SW480 (cell line): ENCODE results near the gene NFIA.

Source experiments
- DNase-seq: peaks from one replicate; pipeline ENCODE4 v3.0.0-alpha.2; 2016; ENCODE audit warnings: low spot score

The NFIA gene

GRCh38 chr1:61152469-61153105, 70.2 kb downstream of the NFIA start:
- DNase-seq: no peak

DNA sequence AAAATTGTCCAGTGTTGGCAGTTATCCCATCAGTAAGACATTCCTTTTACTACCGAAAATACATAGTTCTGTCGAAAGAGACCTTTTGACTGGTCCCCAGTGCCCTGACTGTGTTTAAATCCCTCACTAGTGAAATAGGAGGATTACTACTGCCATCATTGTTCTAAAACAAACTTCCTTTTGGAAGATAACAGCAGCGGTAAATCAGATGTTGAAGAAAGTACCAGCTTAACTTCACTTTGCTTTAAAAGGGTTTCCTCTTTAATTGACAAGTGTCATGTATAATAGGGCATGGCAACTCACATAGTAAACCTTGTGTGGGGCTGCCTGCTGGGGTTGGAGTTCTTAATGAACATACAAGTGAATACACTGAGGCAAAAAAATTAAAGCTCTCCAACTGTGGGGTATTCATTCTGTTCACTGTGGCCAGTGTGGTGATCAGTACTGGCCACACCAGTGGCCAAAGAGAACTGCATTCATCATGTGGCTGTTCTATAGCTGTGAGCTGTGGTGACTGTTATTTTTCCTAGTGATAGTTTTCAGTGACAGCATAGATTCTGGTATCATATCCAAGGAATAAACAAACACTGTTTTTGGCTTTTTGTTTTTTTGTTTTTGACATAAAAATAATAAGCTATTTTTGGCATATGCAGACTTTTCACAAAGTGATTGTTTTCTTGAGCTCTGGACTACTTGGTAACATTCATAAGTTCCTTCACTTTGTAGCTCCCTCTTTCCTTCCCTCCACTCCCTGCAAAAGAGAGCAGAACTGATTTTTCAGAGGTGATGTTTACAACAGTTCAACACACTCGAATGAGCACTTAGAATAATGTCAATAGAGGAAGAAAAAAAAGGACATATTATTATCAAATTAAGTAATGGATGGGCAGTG, 74.5 kb downstream of the NFIA start:
- DNase-seq: no peak

DNA sequence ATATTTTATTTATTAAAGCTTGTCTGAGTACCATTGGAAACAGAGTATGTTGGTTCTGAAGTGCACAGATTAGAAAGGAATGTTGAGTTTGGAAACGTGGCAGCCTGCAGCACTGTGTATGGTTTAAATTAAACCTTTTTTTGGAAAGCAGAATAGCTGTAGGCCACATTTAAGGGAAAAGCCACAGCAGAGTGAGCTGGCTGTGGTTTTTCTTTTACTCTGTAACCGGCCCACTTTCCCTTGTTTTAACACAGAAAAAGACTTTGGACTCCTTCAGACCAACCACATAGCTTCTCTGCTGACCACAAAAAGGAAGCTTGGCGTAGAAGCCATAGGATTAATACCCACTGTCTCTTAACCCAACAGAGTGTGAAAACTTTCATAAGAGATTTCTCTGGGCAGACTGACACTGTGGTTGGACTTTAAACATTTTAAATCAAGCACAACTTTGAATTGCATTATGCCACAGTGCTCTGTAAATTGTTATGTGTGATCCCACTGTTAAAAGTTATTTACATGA, 75.2 kb downstream of the NFIA start:
- DNase-seq: peak; percentile 77

DNA sequence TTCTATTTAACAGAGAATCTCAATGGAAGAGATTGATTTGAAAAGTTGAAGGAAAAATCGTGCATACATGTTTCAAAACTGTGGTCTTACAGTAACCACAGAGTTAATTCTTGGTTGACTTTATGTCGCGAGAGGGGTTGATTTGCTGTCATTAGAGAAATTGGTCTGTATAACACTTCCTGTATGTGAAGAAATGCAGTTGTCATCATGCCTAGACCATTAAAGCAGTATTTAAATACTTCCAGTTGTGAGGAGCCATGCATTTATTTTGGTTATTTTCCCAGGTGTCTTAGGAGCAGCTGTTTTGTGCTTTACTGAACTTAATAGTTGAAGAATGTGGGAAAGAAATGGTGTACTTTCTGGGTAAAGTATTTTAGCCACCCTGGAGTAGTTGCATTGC, 76.2 kb downstream of the NFIA start:
- no peak for DNase-seq

GRCh38 chr1:61160526-61160925, 78.2 kb downstream of the NFIA start:
- DNase-seq: no peak

DNA sequence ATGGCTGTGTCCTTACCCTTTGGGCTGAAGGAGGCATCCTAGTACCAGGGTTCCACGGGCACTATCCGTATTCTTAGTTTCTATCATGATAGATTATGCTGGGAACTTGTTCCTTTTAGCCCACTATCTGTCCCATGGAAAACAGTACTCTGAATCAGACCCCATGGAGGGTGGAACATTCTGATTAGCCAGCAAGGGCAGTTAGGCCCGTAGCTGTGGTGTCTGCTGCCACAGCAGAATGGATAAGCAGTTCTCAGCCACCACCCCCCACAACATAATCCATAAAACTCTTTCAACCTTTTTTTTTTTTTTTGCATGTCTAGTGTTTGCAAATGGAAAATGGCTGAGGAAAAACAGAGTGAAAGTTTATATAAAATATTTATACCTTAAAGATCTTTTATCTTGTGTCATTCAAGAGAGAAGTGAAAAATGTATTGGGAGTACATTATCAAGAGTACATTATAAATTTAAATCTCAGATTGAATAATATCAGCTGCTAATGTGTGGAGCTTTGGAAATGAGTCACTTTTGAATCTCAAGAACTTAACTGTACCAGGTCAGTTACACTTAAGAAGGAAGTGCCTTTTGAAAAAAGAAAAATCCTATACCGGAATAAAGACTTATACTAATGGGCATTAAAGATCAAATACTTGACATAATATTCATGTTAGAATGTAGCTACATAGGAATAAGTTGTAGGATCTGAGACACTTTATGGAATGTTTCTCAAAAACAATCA, 80.3 kb downstream of the NFIA start:
- no peak for DNase-seq

DNA sequence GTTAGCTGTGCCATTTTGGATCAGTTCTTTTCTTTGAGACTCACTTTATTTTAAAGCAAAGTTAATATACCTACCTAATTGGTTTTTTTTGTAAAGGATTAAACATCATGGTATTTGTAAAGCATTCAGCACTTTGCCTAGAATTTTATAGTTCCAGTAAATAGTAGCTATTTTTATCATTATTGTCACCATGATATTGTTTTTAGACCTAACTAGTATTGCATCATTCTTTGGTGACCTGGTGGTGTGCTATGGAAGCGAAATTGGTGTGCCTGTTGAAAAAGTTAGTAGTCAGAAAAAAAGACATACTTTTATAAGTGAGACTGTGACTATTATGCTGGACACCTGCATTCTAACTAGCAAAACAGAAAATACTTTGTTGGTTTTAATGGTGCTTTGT, 81.0 kb downstream of the NFIA start:
- DNase-seq: no peak

- no peak for DNase-seq
These were observed 83.0 kb downstream of the NFIA start for GRCh38 chr1:61165402-61165801.

- DNase-seq: no peak
These were observed 84.9 kb downstream of the NFIA start for GRCh38 chr1:61167309-61167708.

DNA sequence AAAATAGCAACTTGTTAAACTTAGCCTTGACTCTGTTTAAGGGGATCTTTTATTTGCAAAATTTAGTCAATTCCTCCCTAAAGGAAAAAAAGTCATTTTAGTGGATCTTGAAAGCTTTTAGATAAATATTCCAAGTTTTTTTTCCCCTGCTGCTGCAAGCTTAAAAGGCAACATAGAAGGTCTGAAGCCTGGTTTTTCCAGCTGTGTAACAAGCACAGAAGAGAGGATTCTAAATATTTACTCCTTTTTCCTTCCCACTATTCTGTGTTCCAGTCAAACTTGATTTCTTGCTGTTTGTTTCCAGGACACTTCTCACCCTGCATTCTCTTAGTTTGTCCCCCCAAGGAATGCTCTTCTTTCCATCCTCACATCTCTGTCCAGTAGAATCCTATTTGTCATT, 86.7 kb downstream of the NFIA start:
- no peak for DNase-seq

GRCh38 chr1:61169634-61170033, 87.3 kb downstream of the NFIA start:
- DNase-seq: no peak

- no peak for DNase-seq
These were observed 88.2 kb downstream of the NFIA start for GRCh38 chr1:61170328-61171238.

GRCh38 chr1:61171346-61171745, 89.0 kb downstream of the NFIA start:
- DNase-seq: no peak

DNA sequence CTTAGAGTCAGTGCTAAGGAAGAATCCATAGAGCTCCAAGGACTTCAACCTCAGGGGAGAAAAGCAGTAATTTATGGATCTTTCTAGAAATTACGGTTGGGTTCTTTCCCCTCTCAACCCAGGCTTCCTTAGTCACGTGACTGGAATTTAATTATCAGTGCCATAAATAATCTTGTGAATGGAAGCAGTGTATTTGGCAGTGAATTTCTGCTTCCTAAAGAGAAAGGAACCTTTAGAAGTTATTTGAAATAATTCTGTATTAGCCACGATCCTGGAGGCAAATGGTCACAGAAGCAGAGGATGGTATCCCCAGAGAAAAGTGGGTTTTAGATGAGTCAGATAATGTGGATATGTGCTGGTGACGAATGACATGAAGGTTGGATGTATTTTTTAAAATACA, 89.6 kb downstream of the NFIA start:
- DNase-seq: no peak

DNA sequence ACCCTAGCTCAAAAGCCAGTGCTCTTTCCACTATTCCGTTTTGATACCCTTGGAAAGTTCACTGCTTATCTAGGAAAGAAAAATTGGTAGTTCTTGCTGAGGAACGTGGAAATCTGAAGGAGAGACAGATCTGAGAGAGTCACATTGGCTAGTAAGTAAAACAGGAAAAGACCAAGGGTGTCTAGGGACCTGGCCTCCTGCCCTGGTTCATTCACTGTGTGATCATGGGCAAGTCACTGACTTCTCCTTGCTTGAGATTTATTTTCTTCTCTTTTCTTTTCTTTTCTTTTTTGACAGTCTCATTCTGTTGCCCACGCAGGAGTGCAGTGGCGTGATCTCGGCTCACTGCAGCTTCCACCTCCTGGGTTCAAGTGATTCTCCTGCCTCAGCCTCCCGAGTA, 90.8 kb downstream of the NFIA start:
- DNase-seq: no peak

GRCh38 chr1:61174060-61174795, 91.9 kb downstream of the NFIA start:
- DNase-seq: no peak

GRCh38 chr1:61175976-61176375, 93.6 kb downstream of the NFIA start:
- DNase-seq: no peak

GRCh38 chr1:61181067-61182038, 99.0 kb downstream of the NFIA start:
- DNase-seq: no peak

- DNase-seq: no peak
These were observed 99.7 kb downstream of the NFIA start for GRCh38 chr1:61182049-61182448.

- DNase-seq: no peak
These were observed 100.1 kb downstream of the NFIA start for GRCh38 chr1:61182480-61182879.
